Caco-2 (cell line): ENCODE data around the gene SIT1. TPM values are rescaled to one million over a fixed set of nuclear protein-coding genes. Genes with fewer than 3 reads are reported as not detected.

Experiments
- BruUV-seq: library from RNA; stranded (reverse); fragments of 400-500 nt; replicated peaks from 2 replicates; lab custom pipeline; 2021; lab: Mats Ljungman, UMichigan
- CTCF ChIA-PET: fragments of 300-600 bp; sonication (Branson Sonifier 250); formaldehyde crosslinking; loops from one replicate; lab custom pipeline; 2022; ENCODE audit warnings: antibody characterized with exemption; lab: Charles Lee
- POLR2A ChIA-PET: fragments of 300-600 bp; sonication (Branson Sonifier 250); formaldehyde crosslinking; loops from one replicate; lab custom pipeline; 2022; ENCODE audit warnings: antibody characterized with exemption; lab: Charles Lee
- DNase-seq, 2 experiments: peaks; one replicate each; pipeline versions ENCODE4 v3.0.0 to v3.0.0-alpha.2; 2020 to 2022
- H3K27me3 ChIP-seq: replicated peaks from 2 replicates; pipeline ENCODE4 v1.6.0; 2011; ENCODE audit warnings: low read length; ENCODE audit not compliant: control insufficient read depth, insufficient read depth
- H3K36me3 ChIP-seq: 2 replicates; pipeline ENCODE4 v1.5.1; 2011; ENCODE audit warnings: low read length; ENCODE audit not compliant: control insufficient read depth, insufficient read depth
- H3K4me1 ChIP-seq: fragments of 250-450 bp; sonication (Bioruptor Pico); 2 replicates; pipeline ENCODE4 v1.5.1; 2020; ENCODE audit warnings: mild to moderate bottlenecking
- H3K4me3 ChIP-seq: 2 replicates; pipeline ENCODE4 v1.5.1; 2011; ENCODE audit warnings: low read depth, mild to moderate bottlenecking, control low read depth, low read length
- H3K9me3 ChIP-seq: fragments of 250-450 bp; sonication (Bioruptor Pico); 2 replicates; pipeline ENCODE4 v1.5.1; 2020; ENCODE audit warnings: mild to moderate bottlenecking, moderate library complexity
- H3K27ac Mint-ChIP-seq: one replicate; pipeline ENCODE4 v1.8.0; 2022; ENCODE audit warnings: mixed read lengths; ENCODE audit not compliant: unreplicated experiment
- H3K27me3 Mint-ChIP-seq: one replicate; pipeline ENCODE4 v1.8.0; 2022; ENCODE audit warnings: mixed read lengths; ENCODE audit not compliant: insufficient read depth, unreplicated experiment
- H3K36me3 Mint-ChIP-seq: one replicate; pipeline ENCODE4 v1.8.0; 2022; ENCODE audit warnings: mild to moderate bottlenecking, mixed read lengths; ENCODE audit not compliant: insufficient read depth, unreplicated experiment
- H3K4me1 Mint-ChIP-seq: one replicate; pipeline ENCODE4 v1.8.0; 2022; ENCODE audit warnings: low read depth, mixed read lengths; ENCODE audit not compliant: unreplicated experiment
- H3K4me3 Mint-ChIP-seq: one replicate; pipeline ENCODE4 v1.8.0; 2022; ENCODE audit warnings: mild to moderate bottlenecking, moderate library complexity, mixed read lengths; ENCODE audit not compliant: unreplicated experiment
- H3K9me3 Mint-ChIP-seq: one replicate; pipeline ENCODE4 v1.8.0; 2022; ENCODE audit warnings: mixed read lengths; ENCODE audit not compliant: unreplicated experiment
- intact Hi-C: fragments of 100-400 bp; cut with micrococcal nuclease; formaldehyde crosslinking; loops from one replicate; pipeline ENCODE4 v1.10.0; 2022; ENCODE audit not compliant: unreplicated experiment
- total RNA-seq: library from RNA; stranded (reverse); gene quantifications from 2 replicates; pipeline ENCODE4 v1.2.3, GENCODE V29; 2022
- TF ChIP-seq, protein P1 (sequence below), 2 experiments: fragments of 200-600 bp in 1 of 2; IDR thresholded peaks; 1 replicate in 1 of 2; 2 replicates in 1 of 2; pipeline versions ENCODE4 v1.5.1 to v1.8.0; 2011 to 2022; ENCODE audit warnings: antibody characterized with exemption in 1 of 2, control low read depth in 1 of 2, inconsistent platforms in 1 of 2, low read depth in 1 of 2, low read length in 1 of 2, mild to moderate bottlenecking in 1 of 2, moderate library complexity in 1 of 2; ENCODE audit not compliant: insufficient read depth in 1 of 2, severe bottlenecking in 1 of 2, unreplicated experiment in 1 of 2

SIT1 gene
- total RNA-seq, 1 experiment from 2014 or later: not detected

DNA sequence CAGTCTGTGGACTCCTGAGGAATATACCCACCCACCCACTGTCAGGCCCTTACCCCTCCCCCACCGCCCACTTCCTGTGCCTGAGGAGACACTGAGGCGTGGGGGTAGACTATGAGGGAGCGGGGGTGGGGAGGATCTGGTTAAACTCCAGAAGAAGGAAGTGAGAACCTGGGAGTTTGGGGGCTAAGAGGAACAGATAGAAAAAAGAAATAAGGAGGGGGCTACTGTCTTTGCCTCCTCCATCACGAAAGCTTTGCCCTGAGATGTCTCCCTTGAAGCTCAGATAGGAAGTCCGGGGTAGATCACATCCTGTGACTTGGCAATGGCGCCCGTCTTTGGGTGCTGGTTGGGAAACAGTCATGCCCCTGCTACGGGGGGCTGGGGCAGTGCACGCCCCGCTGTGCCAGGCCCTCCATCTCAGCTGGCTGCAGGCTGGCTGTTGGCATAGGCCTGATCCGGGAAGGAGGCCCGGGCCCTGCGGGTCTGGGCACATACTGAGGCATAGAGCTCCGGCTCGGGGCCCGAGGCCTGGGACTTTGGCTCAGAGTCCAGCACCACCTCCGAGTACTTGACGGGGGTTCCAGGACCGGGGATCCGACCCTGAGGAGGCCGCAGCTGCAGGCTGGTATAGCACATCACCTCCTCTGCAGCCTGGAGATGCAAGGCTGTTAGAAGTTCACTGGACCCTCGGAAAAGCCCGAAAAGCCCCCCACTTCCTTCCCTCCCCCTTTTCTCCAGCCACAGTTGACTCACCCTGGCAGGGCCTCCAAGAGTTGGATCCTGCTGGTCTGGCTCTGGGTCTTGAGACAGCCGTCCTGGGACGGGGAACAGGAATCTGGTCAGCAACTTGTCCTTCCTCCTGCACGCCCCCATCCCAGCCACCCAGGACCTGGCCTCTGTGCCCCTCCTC, 1.0 kb downstream of the SIT1 start:
- TF ChIP-seq, protein P1, sequence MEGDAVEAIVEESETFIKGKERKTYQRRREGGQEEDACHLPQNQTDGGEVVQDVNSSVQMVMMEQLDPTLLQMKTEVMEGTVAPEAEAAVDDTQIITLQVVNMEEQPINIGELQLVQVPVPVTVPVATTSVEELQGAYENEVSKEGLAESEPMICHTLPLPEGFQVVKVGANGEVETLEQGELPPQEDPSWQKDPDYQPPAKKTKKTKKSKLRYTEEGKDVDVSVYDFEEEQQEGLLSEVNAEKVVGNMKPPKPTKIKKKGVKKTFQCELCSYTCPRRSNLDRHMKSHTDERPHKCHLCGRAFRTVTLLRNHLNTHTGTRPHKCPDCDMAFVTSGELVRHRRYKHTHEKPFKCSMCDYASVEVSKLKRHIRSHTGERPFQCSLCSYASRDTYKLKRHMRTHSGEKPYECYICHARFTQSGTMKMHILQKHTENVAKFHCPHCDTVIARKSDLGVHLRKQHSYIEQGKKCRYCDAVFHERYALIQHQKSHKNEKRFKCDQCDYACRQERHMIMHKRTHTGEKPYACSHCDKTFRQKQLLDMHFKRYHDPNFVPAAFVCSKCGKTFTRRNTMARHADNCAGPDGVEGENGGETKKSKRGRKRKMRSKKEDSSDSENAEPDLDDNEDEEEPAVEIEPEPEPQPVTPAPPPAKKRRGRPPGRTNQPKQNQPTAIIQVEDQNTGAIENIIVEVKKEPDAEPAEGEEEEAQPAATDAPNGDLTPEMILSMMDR (IDR thresholded peaks at IDR 0.05; ENCODE audit: insufficient read depth in 1 of 2, low read depth in 1 of 2, low read length in 1 of 2, severe bottlenecking in 1 of 2, unreplicated experiment in 1 of 2): no peak
- peaks cover 10% of the 10 kb centered on the region for H3K4me1 Mint-ChIP-seq
- H3K4me1 ChIP-seq: peaks cover 5% of the 10 kb centered on the region
- H3K4me3 ChIP-seq: no peak overlapping the region
- DNase-seq: no peak
- no peak overlapping the region for H3K4me3 Mint-ChIP-seq
- H3K9me3 Mint-ChIP-seq: no peaks in the 10 kb centered on the region
- no peaks in the 10 kb centered on the region for H3K27me3 Mint-ChIP-seq
- no TSS peak for BruUV-seq
- no peaks in the 10 kb centered on the region for H3K27me3 ChIP-seq
- ChIA-PET POLR2A (no interaction called here), CTCF (interaction anchor here (1.2 kb wide), 1 partner anchor 8 kb away, joined by 3 read pairs; the partner anchor contains the start of genes CCDC107 and RMRP)
- H3K27ac Mint-ChIP-seq: no peak overlapping the region
- intact Hi-C loops: loop anchor here (5.0 kb wide), 2 partner anchors 162 to 233 kb away; no protein-coding TSS in a partner anchor
- H3K9me3 ChIP-seq: no peaks in the 10 kb centered on the region
- H3K36me3 ChIP-seq: no peaks in the 10 kb centered on the region
- H3K36me3 Mint-ChIP-seq: peaks cover 7% of the 10 kb centered on the region

DNA sequence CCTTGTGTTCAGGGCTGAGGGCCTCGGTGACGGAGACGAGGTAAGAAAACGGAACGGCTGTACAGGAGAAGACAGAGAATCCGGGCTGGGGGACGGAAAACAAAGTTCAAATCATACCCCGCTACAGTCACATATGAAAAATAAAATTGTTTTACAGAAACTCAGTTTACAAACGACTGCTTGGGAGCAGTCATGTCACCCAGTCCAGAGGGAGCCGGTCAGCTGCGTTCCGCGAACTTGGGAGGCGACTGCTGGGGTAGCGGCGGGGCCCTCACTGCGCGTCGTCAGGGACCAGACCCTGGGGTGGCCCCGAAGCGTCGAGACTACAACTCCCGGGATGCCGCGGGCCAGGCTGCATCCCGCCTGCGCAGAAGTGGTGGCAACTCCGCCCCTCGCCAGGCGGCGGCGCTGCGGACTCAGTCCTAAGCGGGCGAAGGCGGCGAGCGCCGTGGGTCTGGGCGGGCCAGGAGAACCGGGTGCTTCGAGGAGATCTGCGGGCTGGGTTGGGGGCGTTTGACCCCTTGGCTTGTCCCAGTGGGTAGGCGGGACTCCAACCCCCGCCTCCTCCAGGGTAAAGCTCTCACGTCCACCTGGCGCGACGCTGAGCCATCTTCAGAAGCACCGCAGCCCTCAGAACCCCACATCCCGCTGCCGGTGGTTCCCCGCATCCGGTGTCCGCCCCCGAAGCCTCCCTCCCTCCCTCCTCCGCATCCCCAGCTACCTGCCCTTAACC, 4.0 kb downstream of the SIT1 start:
- Histone ChIP-seq H3K27me3 (no peaks in the 10 kb centered on the region), H3K36me3 (no peaks in the 10 kb centered on the region), H3K4me1 (no peaks in the 10 kb centered on the region; the same call in 1 of the 2 replicates), H3K9me3 (no peaks in the 10 kb centered on the region), H3K4me3 (peak overlapping the region; percentile 46)
- peak overlapping the region; percentile 84 for H3K27ac Mint-ChIP-seq
- ChIA-PET POLR2A (interaction anchor here (0.6 to 2.5 kb wide), 9 partner anchors 11 to 1002 kb away, joined by 3 to 35 read pairs (median 4); partner anchors contain the start of genes CCDC107, RMRP and RUSC2), CTCF (interaction anchor here (0.6 to 2.4 kb wide), 20 partner anchors 11 to 383 kb away, joined by 3 to 31 read pairs (median 6); partner anchors contain the start of genes ARHGEF39, CCDC107, CREB3 and HINT2)
- TF ChIP-seq, protein P1 (IDR thresholded peaks at IDR 0.05; ENCODE audit: insufficient read depth in 1 of 2, low read depth in 1 of 2, low read length in 1 of 2, severe bottlenecking in 1 of 2, unreplicated experiment in 1 of 2): peak; percentile 93 to 94
- intact Hi-C loops: loop anchor here (1.0 to 5.0 kb wide), 5 partner anchors 11 to 236 kb away; partner anchors contain the start of genes CREB3 and TLN1
- no peaks in the 10 kb centered on the region for H3K27me3 Mint-ChIP-seq
- peak overlapping the region; percentile 81 for H3K4me3 Mint-ChIP-seq
- peak; percentile 90 to 97 for DNase-seq
- no peaks in the 10 kb centered on the region for H3K9me3 Mint-ChIP-seq
- peaks cover 7% of the 10 kb centered on the region for H3K36me3 Mint-ChIP-seq
- H3K4me1 Mint-ChIP-seq: peaks cover 10% of the 10 kb centered on the region
- BruUV-seq: TSS peak; percentile 44
